ENCODE data around the gene EEFSEC. TPM values are rescaled to one million over a fixed set of nuclear protein-coding genes. Genes with fewer than 3 reads are reported as not detected.

EEFSEC gene
- total and polyA plus RNA-seq, 8 donors = 5.9 to 9.8 (median 7.4) TPM

GRCh38 chr3:128425846-128426127, 272.5 kb downstream of the EEFSEC start:
- TF ChIP-seq CTCF (IDR thresholded peaks at IDR 0.05) = no peak
- peaks cover 0 to 8% (median 0%) of the 10 kb centered on the region in 3 donors for H3K4me1 ChIP-seq
- ATAC-seq (no peak), FAIRE-seq (no peak), DNase-seq (no peak)
- WGBS, 2 donors = 58 to 63% methylated on average over 8 of the region's 8 CpGs
- no peaks in the 10 kb centered on the region for H3K9me3 ChIP-seq
- no peak overlapping the region for H3K4me3 ChIP-seq
- H3K27me3 ChIP-seq = no peaks in the 10 kb centered on the region
- intact Hi-C loops (cut with DNase I) = loop anchor here in 2 of 3 donors (5.0 to 10.0 kb wide), 3 partner anchors 72 to 159 kb away; no protein-coding TSS in a partner anchor
- H3K27ac ChIP-seq = no peak overlapping the region
- no peaks in the 10 kb centered on the region for H3K36me3 ChIP-seq

GRCh38 chr3:128426128-128426921, 273.0 kb downstream of the EEFSEC start:
- 8 to 14% methylated on average over 41 to 66 of the region's 66 CpGs for WGBS, 2 donors
- Histone ChIP-seq H3K27me3 (no peaks in the 10 kb centered on the region), H3K4me3 (peak overlapping the region in 3 of 4 donors; percentile 8 to 37 (median 13)), H3K36me3 (no peaks in the 10 kb centered on the region), H3K27ac (no peak overlapping the region), H3K4me1 (peaks cover 0 to 8% (median 0%) of the 10 kb centered on the region in 3 donors), H3K9me3 (no peaks in the 10 kb centered on the region)
- TF ChIP-seq CTCF (IDR thresholded peaks at IDR 0.05) = peak; percentile 74 to 86 (median 83)
- intact Hi-C loops (cut with DNase I) = loop anchor here in 2 of 3 donors (5.0 to 10.0 kb wide), 3 partner anchors 71 to 158 kb away; no protein-coding TSS in a partner anchor
- ATAC-seq (peak; percentile 95 to 98 (median 98)), DNase-seq (peak; percentile 54 to 90 (median 71)), FAIRE-seq (no peak)

GRCh38 chr3:128427175-128427857, 274.0 kb downstream of the EEFSEC start:
- Histone ChIP-seq H3K4me3 (no peak overlapping the region), H3K27me3 (no peaks in the 10 kb centered on the region), H3K9me3 (no peaks in the 10 kb centered on the region), H3K4me1 (peaks cover 0 to 8% (median 0%) of the 10 kb centered on the region in 3 donors), H3K36me3 (no peaks in the 10 kb centered on the region), H3K27ac (no peak overlapping the region)
- no peak for FAIRE-seq
- TF ChIP-seq CTCF (IDR thresholded peaks at IDR 0.05) = no peak
- 88% methylated on average over 15 of the region's 15 CpGs for WGBS, 2 donors
- no peak for ATAC-seq
- peak in 1 of 6 donors; percentile 54 for DNase-seq
- intact Hi-C loops (cut with DNase I) = loop anchor here in 2 of 3 donors (5.0 to 10.0 kb wide), 3 partner anchors 70 to 157 kb away; no protein-coding TSS in a partner anchor

GRCh38 chr3:128427872-128428822, 274.9 kb downstream of the EEFSEC start:
- 91 to 93% methylated on average over 19 of the region's 19 CpGs for WGBS, 2 donors
- Histone ChIP-seq H3K4me3 (no peak overlapping the region), H3K36me3 (no peaks in the 10 kb centered on the region), H3K4me1 (peaks cover 0 to 9% (median 0%) of the 10 kb centered on the region in 3 donors), H3K27ac (no peak overlapping the region), H3K9me3 (no peaks in the 10 kb centered on the region), H3K27me3 (no peaks in the 10 kb centered on the region)
- no peak for TF ChIP-seq CTCF (IDR thresholded peaks at IDR 0.05)
- DNase-seq = peak in 1 of 6 donors; percentile 50
- FAIRE-seq = no peak
- no peak for ATAC-seq
- intact Hi-C loops (cut with DNase I) = loop anchor here in 2 of 3 donors (5.0 to 10.0 kb wide), 3 partner anchors 69 to 157 kb away; no protein-coding TSS in a partner anchor

Measured in pancreas (tissue), 10 donors.